A549 (cell line): ENCODE measurements around the gene RCC1. TPM values are rescaled to one million over a fixed set of nuclear protein-coding genes. Genes with fewer than 3 reads are reported as not detected.

Experiments
- ATAC-seq, 2 experiments: fragments of 200-7000 bp in 1 of 2; fragments of >200 bp in 1 of 2; cut with Nextera tagmentation in 1 of 2; cut with Tn5 transposase in 1 of 2; 3 replicates each; pipeline versions ENCODE4 v1.8.0 to v1.9.1; 2018 to 2020; ENCODE audit warnings: mild to moderate bottlenecking in 1 of 2, moderate library complexity in 1 of 2
- CTCF ChIA-PET: fragments of 300-600 bp; sonication (Branson Sonifier 250); formaldehyde crosslinking; extraction: SDS; loops from one replicate; lab custom pipeline; 2021; ENCODE audit warnings: antibody characterized with exemption, inconsistent platforms; lab: Yijun Ruan, JAX
- POLR2A ChIA-PET: fragments of 350-600 bp; formaldehyde crosslinking; extraction: SDS; loops from one replicate; lab custom pipeline; 2021; ENCODE audit warnings: antibody characterized with exemption, inconsistent platforms; lab: Yijun Ruan, JAX
- DNase-seq, 2 experiments: peaks; one replicate each; pipeline versions ENCODE4 v3.0.0 to v3.0.0-alpha.2; 2011 to 2016; ENCODE audit warnings: low read depth in 1 of 2, low spot score in 1 of 2
- FAIRE-seq: peaks from 2 replicates; lab custom pipeline; 2011; peaks lifted over from hg19 to GRCh38; lab: Jason Lieb, UNC
- H3K27ac ChIP-seq, 2 experiments: fragments of >200 bp; sonication (Bioruptor Twin); formaldehyde crosslinking; 3 replicates each; pipeline ENCODE4 v1.5.1; 2016 to 2017
- H3K4me1 ChIP-seq: fragments of >200 bp; sonication (Bioruptor Twin); formaldehyde crosslinking; 3 replicates; pipeline ENCODE4 v1.6.1; 2016
- H3K4me2 ChIP-seq: fragments of >200 bp; sonication (Bioruptor Twin); formaldehyde crosslinking; 3 replicates; pipeline ENCODE4 v1.6.1; 2016
- H3K4me3 ChIP-seq: fragments of >200 bp; sonication (Bioruptor Twin); formaldehyde crosslinking; 3 replicates; pipeline ENCODE4 v1.5.1; 2016
- H3K9me3 ChIP-seq: fragments of >200 bp; sonication (Bioruptor Twin); formaldehyde crosslinking; 3 replicates; pipeline ENCODE4 v1.6.1; 2016
- ATOH8 ChIP-seq: fragments of 250-450 bp; sonication (Bioruptor Pico); IDR thresholded peaks from 2 replicates; pipeline ENCODE4 v1.5.0; 2020; ENCODE audit warnings: low read depth, mild to moderate bottlenecking, moderate library complexity
- BCL3 ChIP-seq: fragments of >200 bp; sonication (Bioruptor Twin); formaldehyde crosslinking; IDR thresholded peaks from 3 replicates; pipeline ENCODE4 v1.6.1; 2016
- BHLHE40 ChIP-seq: IDR thresholded peaks from 2 replicates; pipeline ENCODE4 v1.6.1; 2012; ENCODE audit warnings: low read depth, low read length, inconsistent platforms
- CBX2 ChIP-seq: fragments of 200-600 bp; sonication (generic); IDR thresholded peaks from 2 replicates; pipeline ENCODE4 v1.6.1; 2016; ENCODE audit warnings: low read depth, mild to moderate bottlenecking, borderline replicate concordance
- CHD2 ChIP-seq: fragments of 150-350 bp; IDR thresholded peaks from 2 replicates; pipeline ENCODE4 v1.6.1; 2014; ENCODE audit warnings: low read length; ENCODE audit not compliant: partially characterized antibody
- CHD4 ChIP-seq: fragments of 200-600 bp; sonication (generic); IDR thresholded peaks from 2 replicates; pipeline ENCODE4 v1.6.1; 2016; ENCODE audit warnings: antibody characterized with exemption, mild to moderate bottlenecking, borderline replicate concordance
- CTCF ChIP-seq: fragments of >200 bp; sonication (Bioruptor Twin); formaldehyde crosslinking; IDR thresholded peaks from 3 replicates; pipeline ENCODE4 v1.5.1; 2016
- E2F6 ChIP-seq: IDR thresholded peaks from 2 replicates; pipeline ENCODE4 v1.6.1; 2012; ENCODE audit warnings: low read depth, borderline replicate concordance
- EHMT2 ChIP-seq: fragments of 200-600 bp; sonication (generic); IDR thresholded peaks from 2 replicates; pipeline ENCODE4 v1.6.1; 2016; ENCODE audit warnings: antibody characterized with exemption, low read depth, mild to moderate bottlenecking, moderate library complexity
- EP300 ChIP-seq, 2 experiments: fragments of >200 bp; sonication (Bioruptor Twin); formaldehyde crosslinking; IDR thresholded peaks; 2 replicates in 1 of 2; 3 replicates in 1 of 2; pipeline ENCODE4 v1.6.1; 2016 to 2017
- ESRRA ChIP-seq: fragments of 150-350 bp; IDR thresholded peaks from 2 replicates; pipeline ENCODE4 v1.6.1; 2014; ENCODE audit warnings: mild to moderate bottlenecking, low read length, borderline replicate concordance
- FOSL2 ChIP-seq, 2 experiments: fragments of 450-650 bp in 1 of 2; fragments of >200 bp in 1 of 2; sonication (Bioruptor Twin) in 1 of 2; formaldehyde crosslinking; IDR thresholded peaks; 2 replicates each; pipeline versions ENCODE4 v1.5.0 to v1.6.1; 2016 to 2020; ENCODE audit warnings: mild to moderate bottlenecking in 1 of 2, moderate library complexity in 1 of 2
- GATA3 ChIP-seq: IDR thresholded peaks from 2 replicates; pipeline ENCODE4 v1.6.1; 2012; ENCODE audit warnings: borderline replicate concordance
- HEYL ChIP-seq: fragments of 250-450 bp; sonication (Bioruptor Pico); IDR thresholded peaks from 2 replicates; pipeline ENCODE4 v1.8.0; 2021; ENCODE audit warnings: mild to moderate bottlenecking, moderate library complexity
- HMGXB4 ChIP-seq: fragments of 250-450 bp; sonication (Bioruptor Pico); IDR thresholded peaks from 2 replicates; pipeline ENCODE4 v1.5.0; 2021; ENCODE audit warnings: mild to moderate bottlenecking, moderate library complexity, borderline replicate concordance
- HOXA7 ChIP-seq: fragments of 250-450 bp; sonication (Bioruptor Pico); IDR thresholded peaks from 2 replicates; pipeline ENCODE4 v1.5.0; 2020; ENCODE audit warnings: mild to moderate bottlenecking, moderate library complexity
- HOXB13 ChIP-seq: fragments of 250-450 bp; sonication (Bioruptor Pico); IDR thresholded peaks from 2 replicates; pipeline ENCODE4 v1.5.0; 2020; ENCODE audit warnings: low read depth, mild to moderate bottlenecking, moderate library complexity
- JUNB ChIP-seq: fragments of >200 bp; sonication (Bioruptor Twin); formaldehyde crosslinking; IDR thresholded peaks from 2 replicates; pipeline ENCODE4 v1.6.1; 2016
- KDM1A ChIP-seq: fragments of 200-600 bp; sonication (generic); IDR thresholded peaks from 2 replicates; pipeline ENCODE4 v1.6.1; 2016; ENCODE audit warnings: low read depth, mild to moderate bottlenecking
- MAFK ChIP-seq: fragments of 450-650 bp; IDR thresholded peaks from 2 replicates; pipeline ENCODE4 v1.6.1; 2014; ENCODE audit not compliant: partially characterized antibody
- MAX ChIP-seq: IDR thresholded peaks from 2 replicates; pipeline ENCODE4 v1.6.1; 2012
- MAZ ChIP-seq: fragments of 150-350 bp; IDR thresholded peaks from 2 replicates; pipeline ENCODE4 v1.6.1; 2014; ENCODE audit warnings: antibody characterized with exemption, low read depth, low read length, borderline replicate concordance
- NPAS2 ChIP-seq: fragments of 250-450 bp; sonication (Bioruptor Pico); IDR thresholded peaks from 2 replicates; pipeline ENCODE4 v1.8.0; 2022; ENCODE audit warnings: mild to moderate bottlenecking, moderate library complexity, borderline replicate concordance
- PBX3 ChIP-seq: IDR thresholded peaks from 2 replicates; pipeline ENCODE4 v1.6.1; 2012
- PHF8 ChIP-seq: fragments of 200-600 bp; sonication (generic); IDR thresholded peaks from 2 replicates; pipeline ENCODE4 v1.6.1; 2016; ENCODE audit warnings: low read depth, mild to moderate bottlenecking, antibody characterized with exemption, moderate library complexity, borderline replicate concordance
- RAD21 ChIP-seq, 2 experiments: fragments of >200 bp in 1 of 2; sonication (Bioruptor Twin) in 1 of 2; formaldehyde crosslinking in 1 of 2; IDR thresholded peaks in 1 of 2; conservative IDR thresholded peaks in 1 of 2; 2 replicates in 1 of 2; 3 replicates in 1 of 2; pipeline ENCODE4 v1.6.1; 2012 to 2018; ENCODE audit warnings: inconsistent platforms in 1 of 2
- RARB ChIP-seq: fragments of 250-450 bp; sonication (Bioruptor Pico); IDR thresholded peaks from 2 replicates; pipeline ENCODE4 v1.8.0; 2021; ENCODE audit warnings: mild to moderate bottlenecking, moderate library complexity
- RFX5 ChIP-seq: fragments of 450-650 bp; IDR thresholded peaks from 2 replicates; pipeline ENCODE4 v1.7.1; 2014; ENCODE audit warnings: antibody characterized with exemption, mild to moderate bottlenecking, moderate library complexity
- TFCP2L1 ChIP-seq: fragments of 250-450 bp; sonication (Bioruptor Pico); IDR thresholded peaks from 2 replicates; pipeline ENCODE4 v1.5.0; 2021; ENCODE audit warnings: mild to moderate bottlenecking
- TP53 ChIP-seq: fragments of 250-450 bp; sonication (Bioruptor Pico); IDR thresholded peaks from 2 replicates; pipeline ENCODE4 v1.5.0; 2021; ENCODE audit warnings: mild to moderate bottlenecking, moderate library complexity
- ZNF302 ChIP-seq: fragments of 250-450 bp; sonication (Bioruptor Pico); IDR thresholded peaks from 2 replicates; pipeline ENCODE4 v1.9.0; 2021; ENCODE audit warnings: inconsistent platforms, mild to moderate bottlenecking, moderate library complexity
- WGBS: methylation state at CpG from one replicate; pipeline ENCODE4 v1.1.6; 2017; ENCODE audit errors: missing lambda C conversion rate; 5-methylcytosine and 5-hydroxymethylcytosine counted together
- polyA minus RNA-seq: library from RNA; depleted of rRNA, polyadenylated mRNA; stranded (reverse); fragments of >200 nt; gene quantifications from 2 replicates; pipeline ENCODE4 v1.2.3, GENCODE V29; 2011; rRNA and poly(A)+ RNA removed
- polyA plus RNA-seq, 4 experiments: library from polyadenylated mRNA; depleted of rRNA in 3 of 4; stranded (reverse); fragments of >200 nt; fragmentation: RNase III in 1 of 4; extraction: RNeasy Plus Mini Kit Qiagen cat#74134 plus additional on column Dnase treatment in 1 of 4; gene quantifications; 2 replicates in 3 of 4; 3 replicates in 1 of 4; pipeline ENCODE4 v1.2.3, GENCODE V29; 2011 to 2017

RCC1 gene
- polyA plus RNA-seq (2011; rRNA removed) (42.1 and 52.1 TPM in 2 replicates), polyA plus RNA-seq (2017; fragmentation: RNase III; extraction: RNeasy Plus Mini Kit Qiagen cat#74134 plus additional on column Dnase treatment) (69.6 to 75.5 TPM (median 70.3 TPM) in 3 replicates), polyA minus RNA-seq (48.4 and 61.0 TPM in 2 replicates)
- 81.3 and 85.4 TPM in 2 replicates for polyA plus RNA-seq (2012; cell fraction: cytosol; rRNA removed)
- polyA plus RNA-seq (2012; cell fraction: nucleus; rRNA removed) = 94.2 and 97.0 TPM in 2 replicates

- Histone ChIP-seq H3K27ac (peak within 1 kb of the TSS; percentile 94 to 99), H3K4me3 (peak within 1 kb of the TSS; percentile 99), H3K9me3 (no peaks in the 10 kb centered on the region), H3K4me2 (peak within 1 kb of the TSS; percentile 97), H3K4me1 (peaks cover 30% of the 10 kb centered on the region)
- FAIRE-seq = no peak
- ATAC-seq = peak; percentile 85 to 87
- ChIA-PET CTCF (interaction anchor here (0.5 to 1.0 kb wide), 2 partner anchors 95 to 97 kb away, joined by 3 to 4 read pairs; no protein-coding TSS in a partner anchor), POLR2A (interaction anchor here (0.6 to 2.1 kb wide), 10 partner anchors 67 to 270 kb away, joined by 3 to 14 read pairs (median 5); partner anchors contain the start of genes ATP5IF1, MED18, PHACTR4 and TAF12)
- DNase-seq = peak; percentile 97
- WGBS = 3% methylated on average over 41 of the region's 41 CpGs
- TF ChIP-seq MAX (no peak), HOXA7 (CRISPR knock-in tag) (no peak), TP53 (CRISPR knock-in tag) (no peak), HOXB13 (CRISPR knock-in tag) (no peak), RAD21 (conservative IDR thresholded peaks at IDR 0.05 in 1 of 2, IDR thresholded peaks at IDR 0.05 in 1 of 2) (no peak), ZNF302 (CRISPR knock-in tag) (no peak), MAZ (no peak), FOSL2 (IDR thresholded peaks at IDR 0.05) (no peak), FOSL2 (CRISPR knock-in tag; IDR thresholded peaks at IDR 0.05) (no peak), CHD4 (0 out of 2 replicates have a peak, but pooled peaks have one; percentile 77), MAFK (no peak), BHLHE40 (no peak), TFCP2L1 (CRISPR knock-in tag) (no peak), ATOH8 (CRISPR knock-in tag) (no peak), E2F6 (peak; percentile 38; the same call in 1 of the 2 replicates), EP300 (IDR thresholded peaks at IDR 0.05) (no peak), RARB (CRISPR knock-in tag) (no peak), CHD2 (peak; percentile 97), CTCF (no peak), ESRRA (no peak), CBX2 (no peak), NPAS2 (CRISPR knock-in tag) (no peak), RFX5 (no peak), PBX3 (no peak), BCL3 (peak; percentile 100), HMGXB4 (CRISPR knock-in tag) (no peak), HEYL (CRISPR knock-in tag) (no peak), EHMT2 (no peak), PHF8 (peak; percentile 42), GATA3 (peak; percentile 12; the same call in 1 of the 2 replicates), KDM1A (no peak), JUNB (no peak)
These were observed at the start of gene RCC1 for GRCh38 chr1:28505406-28506187. RCC1 (plus strand) TSS chr1:28506043; CDS start chr1:28529867, 23,824 bp downstream.
